Activated gamma-delta T cell treated with Interleukin-2 at 50 U/mL for 16 hours (primary cell): Measurements from ENCODE around the gene ANK2.

Source experiments
- DNase-seq: peaks from one replicate; pipeline ENCODE4 v3.0.0-alpha.2; 2020

The ANK2 gene

GRCh38 chr4:113405874-113406722 lies 356.6 kb downstream of the ANK2 start:
- no peak for DNase-seq

DNA sequence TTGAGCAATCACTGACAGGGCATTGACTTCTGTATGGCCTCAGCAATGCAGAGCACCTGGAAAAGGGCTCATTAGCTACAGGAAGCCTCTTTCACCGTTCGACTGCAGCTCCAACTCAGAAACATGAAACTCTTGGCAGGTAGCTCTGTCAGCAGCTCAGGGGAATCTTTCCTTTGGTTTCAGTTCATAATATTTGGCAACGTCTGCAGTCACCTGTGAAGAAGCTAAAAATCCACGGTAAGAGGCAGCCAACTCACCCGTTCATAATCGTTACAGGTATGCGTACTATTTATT lies 357.2 kb downstream of the ANK2 start:
- DNase-seq: no peak

GRCh38 chr4:113407409-113407808 lies 358.0 kb downstream of the ANK2 start:
- no peak for DNase-seq

GRCh38 chr4:113409181-113409580 lies 359.7 kb downstream of the ANK2 start:
- no peak for DNase-seq

DNA sequence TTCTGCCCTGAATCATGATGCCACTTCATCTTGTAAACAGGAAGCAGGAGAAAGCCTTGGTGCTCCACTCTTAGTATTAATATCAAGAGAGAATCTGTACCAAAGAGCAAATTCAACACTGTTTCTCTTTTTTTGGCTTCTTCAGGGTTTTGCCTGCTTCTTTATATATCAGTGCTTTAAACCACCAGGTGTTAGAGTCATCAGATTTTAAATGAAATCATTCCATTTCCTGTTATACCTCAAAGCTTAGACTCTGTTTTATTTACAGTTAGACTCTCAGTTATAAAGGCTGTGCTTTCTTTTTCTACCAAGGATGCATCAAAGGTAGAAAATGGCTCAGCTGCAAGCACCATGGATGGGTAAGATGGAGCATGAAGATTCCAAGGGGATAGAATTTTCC lies 361.2 kb downstream of the ANK2 start:
- no peak for DNase-seq

DNA sequence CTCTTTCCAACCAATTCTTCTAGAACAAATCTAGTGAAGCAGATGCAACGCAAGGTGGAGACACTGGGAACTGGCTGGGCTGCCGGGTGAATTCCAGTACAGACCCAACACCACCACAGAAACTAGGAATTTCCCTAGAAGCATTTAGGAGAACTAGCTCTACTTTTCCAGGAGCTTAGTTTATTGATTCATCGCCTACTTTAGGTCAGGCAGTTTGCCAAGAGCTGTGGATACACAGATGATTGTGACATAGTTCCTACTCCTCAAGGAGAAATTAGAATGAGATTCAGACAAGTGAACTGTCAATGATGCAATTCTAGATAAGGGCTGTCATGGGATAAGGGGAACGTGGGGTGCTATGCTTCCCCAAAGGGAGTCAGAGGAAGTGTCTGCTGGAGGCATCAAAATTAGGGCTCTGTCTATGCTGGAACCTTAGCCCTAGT lies 362.1 kb downstream of the ANK2 start:
- no peak for DNase-seq

DNA sequence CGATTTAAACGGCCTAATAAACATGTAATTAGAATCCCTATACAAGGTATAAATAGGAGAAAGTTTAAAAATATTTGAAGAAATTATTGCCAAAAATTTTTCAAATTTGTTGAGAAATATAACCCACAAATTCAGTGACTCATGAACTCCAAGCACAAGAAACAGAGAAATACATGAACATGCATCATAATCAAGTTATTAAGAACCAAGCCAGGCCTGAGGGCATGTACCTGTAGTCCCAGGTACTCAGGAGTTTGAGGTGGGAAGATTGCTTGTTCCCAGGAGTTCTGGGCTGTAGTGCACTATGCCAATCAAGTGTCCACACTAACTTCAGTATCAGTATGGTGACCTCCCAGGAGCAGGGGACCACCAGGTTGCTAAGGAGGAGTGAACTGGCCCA lies 370.2 kb downstream of the ANK2 start:
- no peak for DNase-seq

DNA sequence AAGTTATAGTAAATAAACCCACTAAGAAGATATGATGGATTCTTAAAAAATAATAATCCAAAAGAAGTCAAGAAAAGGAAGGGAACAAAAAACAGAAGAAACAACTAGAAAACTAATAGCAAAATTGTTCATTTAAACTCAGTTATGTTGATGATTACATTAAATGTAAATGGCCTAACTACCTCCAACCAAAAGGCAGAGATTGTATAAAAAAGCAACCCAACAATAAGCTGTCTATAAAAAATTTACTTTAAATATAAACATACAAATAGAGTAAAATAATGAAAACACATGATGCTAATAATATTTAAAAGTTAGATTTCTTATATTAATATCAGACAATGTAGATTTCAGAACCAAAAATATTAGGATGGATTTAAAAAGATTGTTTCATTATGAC lies 371.5 kb downstream of the ANK2 start:
- no peak for DNase-seq

DNA sequence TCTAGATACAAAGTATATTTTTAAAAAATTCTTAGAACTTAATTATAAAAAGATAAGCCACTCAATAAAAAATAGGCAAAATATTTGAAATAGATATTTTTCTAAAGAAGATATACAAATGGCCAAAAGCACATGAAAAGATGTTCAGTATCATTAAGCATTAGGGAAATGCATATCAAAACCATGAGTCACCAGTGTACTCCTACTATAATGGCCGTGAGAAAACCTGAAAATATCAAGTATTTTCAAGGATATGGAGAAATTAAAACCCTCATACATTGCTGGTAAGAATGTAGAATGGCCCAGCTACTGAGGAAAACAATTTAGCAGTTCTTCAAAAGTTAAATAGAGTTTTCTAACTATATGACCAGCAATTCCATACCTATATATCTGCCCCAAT lies 374.2 kb downstream of the ANK2 start:
- DNase-seq: no peak

DNA sequence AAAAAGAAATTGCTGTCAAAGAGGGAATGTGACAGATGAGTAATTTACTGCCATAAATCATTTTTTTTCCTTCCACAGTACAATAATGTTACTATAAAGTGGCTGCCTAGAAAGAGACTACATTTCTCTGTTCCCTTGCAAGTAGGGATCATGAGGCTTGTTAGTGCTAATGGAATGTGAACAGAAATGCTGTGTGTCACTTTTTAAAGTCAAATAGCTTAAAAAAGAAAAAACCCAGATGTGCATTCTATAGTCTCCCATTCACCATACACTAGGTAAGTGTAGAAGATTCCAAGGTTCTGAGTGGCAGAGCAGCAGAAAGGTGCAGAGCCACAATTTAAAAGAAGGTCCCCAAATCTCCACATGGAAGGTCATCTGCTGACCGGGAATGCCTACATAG lies 383.7 kb downstream of the ANK2 start:
- DNase-seq: no peak
